SK-N-SH (cell line): ENCODE measurements around the gene TMEM266. TPM values are rescaled to one million over a fixed set of nuclear protein-coding genes. Genes with fewer than 3 reads are reported as not detected.

Experiments used
- CTCF ChIA-PET: fragments of 300-600, 350-600 bp; formaldehyde crosslinking; extraction: SDS; loops from one replicate; lab custom pipeline; 2021; lab: Yijun Ruan, JAX
- POLR2A ChIA-PET: fragments of 350-600 bp; sonication (Branson Sonifier 250); formaldehyde crosslinking; extraction: SDS; loops from one replicate; lab custom pipeline; 2020; ENCODE audit warnings: antibody characterized with exemption, inconsistent platforms; lab: Yijun Ruan, JAX
- DNase-seq: peaks from one replicate; pipeline ENCODE4 v3.0.0; 2012
- H2AFZ ChIP-seq: fragments of 200-600 bp; sonication (generic); 2 replicates; pipeline ENCODE4 v1.8.1; 2016; ENCODE audit warnings: antibody characterized with exemption, mild to moderate bottlenecking, low read depth
- H3F3A ChIP-seq: fragments of 200-600 bp; sonication (generic); replicated peaks from 2 replicates; pipeline ENCODE3; 2016; ENCODE audit warnings: antibody characterized with exemption, mild to moderate bottlenecking; ENCODE audit not compliant: insufficient read depth
- H3K27ac ChIP-seq, 2 experiments: fragments of 200-500 bp in 1 of 2; fragments of 200-600 bp in 1 of 2; sonication (Bioruptor generic) in 1 of 2; sonication (generic), shearing (Covaris generic) in 1 of 2; 2 replicates each; pipeline versions ENCODE4 v1.5.1 to v1.6.1; 2014 to 2016; ENCODE audit warnings: low read depth in 2 of 2, inconsistent platforms in 1 of 2, low read length in 1 of 2, mild to moderate bottlenecking in 1 of 2, mixed read lengths in 1 of 2
- H3K27me3 ChIP-seq: fragments of 200-600 bp; sonication (generic), shearing (Covaris generic); 2 replicates; pipeline ENCODE4 v1.6.1; 2016; ENCODE audit warnings: mixed run types; ENCODE audit not compliant: insufficient read depth
- H3K36me3 ChIP-seq, 2 experiments: fragments of 200-500 bp in 1 of 2; fragments of 200-600 bp in 1 of 2; sonication (Bioruptor generic) in 1 of 2; sonication (generic) in 1 of 2; replicated peaks in 1 of 2; 2 replicates each; pipeline versions ENCODE3 to v1.5.1; 2014 to 2016; ENCODE audit warnings: low read length in 1 of 2, mild to moderate bottlenecking in 1 of 2; ENCODE audit not compliant: insufficient read depth in 2 of 2, control insufficient read depth in 1 of 2
- H3K4me1 ChIP-seq, 2 experiments: fragments of 200-500 bp in 1 of 2; fragments of 200-600 bp in 1 of 2; sonication (Bioruptor generic) in 1 of 2; sonication (generic), shearing (Covaris generic) in 1 of 2; 2 replicates each; pipeline versions ENCODE4 v1.5.1 to v1.6.1; 2014 to 2016; ENCODE audit warnings: low read depth in 1 of 2, low read length in 1 of 2, mixed run types in 1 of 2; ENCODE audit not compliant: insufficient read depth in 2 of 2, control insufficient read depth in 1 of 2
- H3K4me2 ChIP-seq: fragments of 200-600 bp; sonication (generic), shearing (Covaris generic); 2 replicates; pipeline ENCODE4 v1.6.1; 2017; ENCODE audit warnings: mixed run types
- H3K4me3 ChIP-seq, 2 experiments: fragments of 200-500 bp in 1 of 2; fragments of 200-600 bp in 1 of 2; sonication (Bioruptor generic) in 1 of 2; sonication (generic), shearing (Covaris generic) in 1 of 2; 2 replicates each; pipeline versions ENCODE4 v1.5.1 to v1.8.1; 2014 to 2016; ENCODE audit warnings: low read depth in 2 of 2, inconsistent platforms in 1 of 2, low read length in 1 of 2, mild to moderate bottlenecking in 1 of 2, mixed read lengths in 1 of 2, moderate library complexity in 1 of 2
- H3K79me2 ChIP-seq: fragments of 200-600 bp; sonication (generic); 2 replicates; pipeline ENCODE4 v1.8.1; 2017; ENCODE audit warnings: mild to moderate bottlenecking; ENCODE audit not compliant: insufficient read depth
- H3K9ac ChIP-seq: fragments of 200-600 bp; sonication (generic); 2 replicates; pipeline ENCODE4 v1.6.1; 2017; ENCODE audit warnings: mixed run types
- H3K9me2 ChIP-seq: fragments of 200-600 bp; sonication (generic); 2 replicates; pipeline ENCODE4 v1.6.1; 2017; ENCODE audit warnings: mixed run types
- H3K9me3 ChIP-seq: fragments of 200-600 bp; sonication (generic); 2 replicates; pipeline ENCODE4 v1.6.1; 2017; ENCODE audit warnings: mixed run types, mild to moderate bottlenecking, moderate library complexity
- H4K20me1 ChIP-seq: fragments of 200-600 bp; sonication (generic); 2 replicates; pipeline ENCODE4 v1.6.1; 2017; ENCODE audit warnings: mild to moderate bottlenecking, mixed run types; ENCODE audit not compliant: insufficient read depth
- EP300 ChIP-seq, 2 experiments: IDR thresholded peaks; 2 replicates each; pipeline versions ENCODE4 v1.4.0 to v1.6.1; 2012; ENCODE audit warnings: borderline replicate concordance in 1 of 2, low read depth in 1 of 2, low read length in 1 of 2
- FOSL2 ChIP-seq: IDR thresholded peaks from 2 replicates; pipeline ENCODE4 v1.4.0; 2012; ENCODE audit warnings: low read depth, mild to moderate bottlenecking, moderate library complexity, borderline replicate concordance
- PBX3 ChIP-seq: IDR thresholded peaks from 2 replicates; pipeline ENCODE4; 2012
- REST ChIP-seq: IDR thresholded peaks from 2 replicates; pipeline ENCODE4 v1.6.1; 2012; ENCODE audit warnings: mild to moderate bottlenecking, low read depth, low read length, moderate library complexity
- SMC3 ChIP-seq: IDR thresholded peaks from 2 replicates; pipeline ENCODE4 v1.6.1; 2012; ENCODE audit warnings: low read depth, low read length, improper control_type of control experiment
- TCF12 ChIP-seq: IDR thresholded peaks from 2 replicates; pipeline ENCODE4 v1.4.0; 2012
- USF1 ChIP-seq: IDR thresholded peaks from 2 replicates; pipeline ENCODE4 v1.4.0; 2012; ENCODE audit warnings: low read depth, borderline replicate concordance
- USF2 ChIP-seq: fragments of 150-350 bp; IDR thresholded peaks from 2 replicates; pipeline ENCODE4 v1.6.1; 2017; ENCODE audit warnings: antibody characterized with exemption, low read length, low read depth, borderline replicate concordance
- WGBS: methylation state at CpG from one replicate; pipeline ENCODE4 v1.1.6; 2017; ENCODE audit warnings: low lambda C conversion rate; 5-methylcytosine and 5-hydroxymethylcytosine counted together
- polyA plus RNA-seq, 3 experiments: library from polyadenylated mRNA; depleted of rRNA; stranded (reverse); fragments of >200 nt; gene quantifications; 2 replicates each; pipeline ENCODE4 v1.2.3, GENCODE V29; 2012

TMEM266 gene
- polyA plus RNA-seq, 1 of the 3 experiments (the other 2 are of a cell fraction), result 0.07 TPM

GRCh38 chr15:76062286-76062685 is 2.5 kb downstream of the TMEM266 start (continued):
- TF ChIP-seq REST, result no peak
- TF ChIP-seq TCF12, result no peak

GRCh38 chr15:76064375-76064774 is 4.6 kb downstream of the TMEM266 start:
- Histone ChIP-seq H3K4me1 (peaks cover 0 to 9% of the 10 kb centered on the region in 2 experiments; a peak in 1 of 4 replicates), H3K9me2 (no peaks in the 10 kb centered on the region), H3K4me3 (no peak overlapping the region), H3K36me3 (no peaks in the 10 kb centered on the region), H3F3A (no peaks in the 10 kb centered on the region), H2AFZ (no peak overlapping the region), H3K9me3 (no peaks in the 10 kb centered on the region), H3K79me2 (no peaks in the 10 kb centered on the region), H4K20me1 (no peaks in the 10 kb centered on the region), H3K27me3 (peaks cover 37% of the 10 kb centered on the region), H3K27ac (no peak overlapping the region), H3K4me2 (no peak overlapping the region), H3K9ac (no peak overlapping the region)
- ChIA-PET POLR2A (no interaction called here), CTCF (interaction anchor here (0.7 to 2.6 kb wide), 3 partner anchors 52 to 83 kb away, joined by 3 to 9 read pairs (median 4); partner anchors contain the start of gene NRG4)
- WGBS, result 55% methylated on average over 3 of the region's 3 CpGs
- TF ChIP-seq SMC3 (no peak), USF1 (no peak), FOSL2 (no peak), EP300 (IDR thresholded peaks at IDR 0.05; ENCODE audit: borderline replicate concordance in 1 of 2, low read depth in 1 of 2, low read length in 1 of 2) (no peak), USF2 (no peak), PBX3 (no peak)
- peak; percentile 32 for DNase-seq
